Right renal cortex interstitium (tissue), 3 donors: ENCODE data around the gene TESK2. TPM values are rescaled to one million over a fixed set of nuclear protein-coding genes. Genes with fewer than 3 reads are reported as not detected.
"Not testable (repeated sequence)": the region's sequence is repeated elsewhere in the genome, so short reads cannot be mapped to it uniquely, and the experiment has no call there.

Experiments used
- DNase-seq, 3 donors: peaks; one replicate each; pipeline ENCODE4 v3.0.0-alpha.2; 2013; ENCODE audit warnings: low read depth in 3 of 3, low spot score in 2 of 3
- polyA plus RNA-seq, 3 donors: library from polyadenylated mRNA; unstranded; fragments of 120-200 nt; gene quantifications; one replicate each; pipeline ENCODE4 v1.2.1, GENCODE V29; 2013; ENCODE audit not compliant: insufficient read length in 3 of 3

The TESK2 gene
- polyA plus RNA-seq, 3 donors, result 6.1 to 7.8 (median 6.5) TPM

DNA sequence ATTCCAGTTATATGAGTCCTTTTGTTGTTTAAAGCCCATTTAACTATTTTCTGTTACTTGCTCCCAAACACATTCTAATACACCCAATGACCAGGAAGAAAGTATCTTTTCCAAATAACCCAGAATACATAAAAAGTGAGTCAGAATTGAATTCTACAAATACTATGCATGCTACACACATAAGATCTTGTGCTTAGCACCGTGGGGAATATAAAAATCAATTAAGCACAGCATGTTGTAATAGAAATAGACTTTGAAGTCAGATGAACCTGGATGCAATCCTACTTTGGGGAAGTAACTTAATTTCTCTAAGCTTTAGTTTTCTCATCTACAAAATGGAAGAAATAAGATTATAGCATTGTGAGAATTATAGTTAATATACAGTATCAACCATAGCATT is 110.2 kb downstream of the TESK2 start:
- no peak for DNase-seq

DNA sequence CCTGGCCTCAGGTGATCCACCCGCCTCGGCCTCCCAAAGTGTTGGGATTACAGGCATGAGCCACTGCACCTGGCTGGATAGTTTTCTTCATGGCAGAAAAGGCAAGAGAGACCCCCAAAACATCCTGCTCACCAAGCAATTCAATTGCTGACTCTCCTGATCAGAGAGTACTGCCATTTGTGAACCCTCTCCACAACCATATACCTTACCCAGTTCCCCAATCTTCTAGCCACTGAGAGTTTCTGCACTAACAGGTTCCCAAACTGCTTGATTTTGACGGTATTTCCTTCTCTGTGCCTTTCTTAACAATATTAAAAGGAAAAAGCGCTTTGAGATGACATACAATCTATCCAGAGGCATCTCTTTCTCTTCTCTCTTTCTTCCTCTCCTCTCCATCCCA is 110.8 kb downstream of the TESK2 start:
- DNase-seq, result no peak

DNA sequence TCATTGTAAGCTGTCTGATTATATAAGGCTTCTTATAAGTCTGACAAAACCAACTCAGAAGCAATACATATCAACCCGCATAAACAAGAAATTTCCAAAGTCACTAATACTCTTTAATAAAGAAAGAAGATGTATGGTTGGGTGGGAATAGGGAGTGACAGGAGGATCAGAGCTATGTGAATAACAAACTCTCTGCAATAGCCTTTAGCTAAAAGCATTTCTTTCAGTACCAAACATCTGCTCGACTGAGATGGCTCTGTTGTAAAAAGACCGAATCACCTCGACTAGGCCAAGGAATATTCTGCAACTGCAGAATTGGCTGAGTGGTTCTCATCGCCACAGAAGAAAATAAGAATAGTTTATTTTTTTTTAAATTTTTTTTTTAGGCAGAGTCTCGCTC is 111.4 kb downstream of the TESK2 start:
- no peak for DNase-seq

DNA sequence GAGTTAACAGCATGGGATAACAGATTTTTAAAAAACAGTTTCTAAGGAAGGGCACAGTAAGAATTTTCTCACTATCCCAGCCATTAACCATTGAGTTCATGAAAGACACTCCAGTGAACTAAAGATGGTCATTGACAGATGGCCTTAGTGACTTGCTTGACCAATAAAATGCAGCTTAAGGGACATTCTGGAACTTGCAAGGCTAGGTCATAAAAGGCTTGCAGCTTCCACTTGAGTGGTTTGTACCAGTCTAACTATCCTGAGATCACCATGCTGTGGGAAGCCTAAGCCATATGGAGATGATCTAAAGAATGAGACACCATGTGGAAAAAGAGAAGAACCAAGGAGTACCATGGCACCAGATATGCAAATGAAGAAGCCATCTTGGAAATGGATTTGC is 112.8 kb downstream of the TESK2 start:
- no peak for DNase-seq

DNA sequence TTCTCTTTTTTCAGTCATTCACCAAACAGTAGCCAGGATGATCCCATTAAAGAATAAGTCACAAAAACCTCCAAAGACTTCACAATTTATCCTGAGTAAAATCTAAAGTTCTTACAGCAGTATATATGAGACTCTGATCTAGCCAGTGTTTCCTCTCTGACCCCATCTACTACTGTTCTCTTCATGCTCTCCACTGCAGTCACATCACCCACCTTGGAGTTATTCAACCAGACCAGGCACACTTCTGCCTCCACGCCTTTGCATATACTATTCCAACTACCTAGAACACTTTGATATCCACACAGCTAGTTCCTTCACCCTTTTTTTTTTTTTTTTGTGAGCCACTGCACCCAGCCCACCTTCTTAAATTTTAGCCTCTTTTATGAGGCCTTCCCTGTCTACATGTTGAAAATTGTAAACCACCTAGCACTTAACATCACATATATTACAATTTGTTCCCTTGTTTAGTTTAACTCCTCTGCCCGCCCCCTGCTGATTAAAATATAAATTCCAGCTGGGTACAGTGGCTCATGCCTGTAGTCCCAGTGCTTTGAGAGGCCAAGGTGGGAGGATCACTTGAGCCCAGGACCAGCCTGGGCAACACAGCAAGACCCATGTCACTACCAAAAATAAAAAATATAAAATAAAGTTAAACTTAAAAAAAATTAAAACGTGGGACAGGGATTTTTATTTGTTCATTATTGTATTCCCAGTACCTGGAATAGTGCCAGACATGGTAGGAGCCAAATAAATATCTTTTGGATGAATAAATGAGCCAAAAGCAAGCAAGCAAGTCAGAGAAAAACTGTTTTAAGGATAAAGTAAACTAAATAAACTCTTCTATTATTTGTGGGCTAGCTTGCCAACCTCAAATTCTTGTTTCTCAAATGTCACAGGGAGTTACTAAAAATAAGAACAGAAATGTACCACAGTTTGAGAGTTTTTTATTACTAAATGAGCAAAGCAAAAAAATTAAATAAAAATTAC is 115.6 kb downstream of the TESK2 start:
- DNase-seq, result no peak

DNA sequence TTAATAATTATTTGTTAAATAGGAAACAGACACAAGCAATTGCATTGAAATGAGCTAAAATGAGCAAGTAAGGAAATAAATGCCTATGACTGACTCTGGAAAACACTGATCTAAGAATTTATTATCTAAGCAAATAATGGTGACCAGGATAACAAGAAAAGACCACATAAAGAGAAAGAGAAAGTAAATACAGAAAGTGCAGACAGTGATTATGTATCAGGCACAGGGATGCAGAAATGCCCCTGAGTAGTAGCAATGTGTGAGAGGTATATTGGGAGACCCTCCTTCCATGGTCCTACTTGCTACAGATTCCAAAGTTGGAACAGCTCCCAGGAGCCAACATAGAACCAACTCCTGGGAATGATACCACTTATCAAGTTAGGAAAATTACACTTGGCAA is 117.4 kb downstream of the TESK2 start:
- no peak for DNase-seq

DNA sequence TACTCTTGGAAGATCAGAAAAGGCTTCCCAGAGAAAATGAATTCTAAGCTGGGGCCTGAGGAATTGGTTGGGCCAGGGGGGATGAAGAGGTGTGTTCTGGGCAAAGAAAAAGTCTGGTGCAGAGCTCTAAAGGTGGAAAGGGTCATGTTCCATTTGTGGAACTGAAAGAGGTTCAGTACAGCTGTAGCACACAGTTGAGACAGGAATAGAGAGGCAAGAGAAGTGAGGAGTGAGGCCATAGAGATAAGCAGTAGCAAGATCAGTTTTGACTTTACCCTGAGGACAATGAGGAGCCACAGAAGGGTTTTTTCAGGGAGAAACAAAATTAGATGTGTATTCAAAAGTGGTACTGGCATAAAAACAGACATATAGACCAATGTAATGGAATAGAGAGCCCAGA is 120.4 kb downstream of the TESK2 start:
- no peak for DNase-seq

DNA sequence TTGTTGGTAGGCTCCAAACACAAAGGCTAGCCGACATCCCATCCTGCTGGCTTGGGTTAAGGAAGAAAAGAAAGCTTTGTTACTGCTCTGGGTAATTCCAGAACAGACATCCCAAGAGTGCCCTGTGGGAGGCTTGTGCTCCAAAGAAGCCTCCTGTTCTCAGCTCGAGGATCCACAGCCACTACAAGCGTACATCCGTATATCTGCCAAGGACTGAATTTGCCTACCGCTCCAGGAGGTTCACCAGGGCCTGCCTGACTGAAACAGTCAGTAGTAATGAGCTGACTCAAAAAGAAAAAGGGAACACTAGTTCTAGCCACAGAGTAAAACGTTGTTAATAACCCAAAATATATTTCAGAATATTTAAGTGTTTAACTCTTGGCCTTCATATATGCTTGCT is 125.9 kb downstream of the TESK2 start:
- DNase-seq, result no peak

DNA sequence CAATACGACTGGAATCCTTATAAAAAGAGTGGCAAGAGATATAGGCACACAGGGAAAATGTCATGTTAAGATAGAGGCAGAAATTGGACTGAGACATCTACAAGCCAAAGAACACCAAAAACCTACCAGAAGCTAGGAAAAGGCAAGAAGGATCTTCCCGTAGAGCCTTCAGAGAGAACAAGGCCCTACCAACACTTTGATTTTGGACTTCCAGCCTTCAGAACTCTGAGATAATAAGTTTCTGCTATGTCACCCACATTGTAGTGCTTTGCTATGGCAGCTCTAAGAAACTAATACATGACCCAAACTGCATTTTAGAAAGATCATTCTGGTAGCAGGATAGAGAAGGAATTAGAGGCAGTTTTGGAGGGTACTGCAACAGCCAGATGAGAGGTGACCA is 126.7 kb downstream of the TESK2 start:
- DNase-seq, result no peak

DNA sequence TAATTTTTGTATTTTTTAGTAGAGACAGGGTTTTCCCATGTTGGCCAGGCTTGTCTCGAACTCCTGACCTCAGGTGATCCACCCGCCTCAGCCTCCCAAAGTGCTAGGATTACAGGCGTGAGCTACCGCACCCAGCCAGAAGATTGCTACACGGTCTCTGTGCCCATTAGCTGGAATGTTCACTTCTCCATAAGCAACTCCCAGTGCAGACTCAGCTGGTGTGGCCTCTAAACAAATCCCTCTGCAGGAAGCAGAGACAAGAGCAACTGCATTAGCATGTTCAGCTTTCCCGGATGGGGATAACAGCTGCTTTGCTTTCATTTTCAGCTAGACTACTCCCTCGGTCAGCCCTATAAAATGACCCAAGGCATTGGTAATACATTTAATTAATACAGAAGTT is 130.0 kb downstream of the TESK2 start:
- not testable (repeated sequence) for DNase-seq

DNA sequence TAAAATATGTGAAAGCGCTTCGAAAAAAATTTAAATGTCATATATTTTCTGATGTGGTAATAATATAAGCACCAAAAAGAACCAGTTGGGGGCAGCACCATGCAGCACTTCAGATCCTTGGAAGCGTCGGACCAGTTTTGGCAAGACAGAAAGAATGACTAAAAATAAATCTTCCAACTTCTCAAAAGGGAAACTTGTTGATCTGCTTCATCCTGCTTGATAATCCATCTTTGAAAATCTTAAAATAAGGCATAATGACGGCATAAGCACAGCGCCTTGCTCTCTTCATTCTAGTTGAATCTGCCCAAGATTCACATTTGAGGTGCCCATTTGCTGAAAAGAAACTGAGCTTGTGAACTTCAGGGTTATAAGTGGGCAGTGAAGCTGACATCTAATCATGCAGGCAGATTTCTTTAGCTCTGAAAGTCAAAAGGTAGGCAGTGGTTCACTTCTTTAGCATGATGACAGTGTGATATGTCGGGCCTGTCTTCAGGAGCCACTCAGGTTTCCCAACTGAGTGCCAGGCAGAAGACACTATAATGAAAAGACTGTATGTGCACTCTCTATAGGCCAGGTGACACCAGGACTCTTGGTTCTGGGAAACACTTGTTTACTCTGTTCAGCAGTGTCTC is 131.0 kb downstream of the TESK2 start:
- DNase-seq, result peak in 2 of 3 donors; percentile 25 to 32

DNA sequence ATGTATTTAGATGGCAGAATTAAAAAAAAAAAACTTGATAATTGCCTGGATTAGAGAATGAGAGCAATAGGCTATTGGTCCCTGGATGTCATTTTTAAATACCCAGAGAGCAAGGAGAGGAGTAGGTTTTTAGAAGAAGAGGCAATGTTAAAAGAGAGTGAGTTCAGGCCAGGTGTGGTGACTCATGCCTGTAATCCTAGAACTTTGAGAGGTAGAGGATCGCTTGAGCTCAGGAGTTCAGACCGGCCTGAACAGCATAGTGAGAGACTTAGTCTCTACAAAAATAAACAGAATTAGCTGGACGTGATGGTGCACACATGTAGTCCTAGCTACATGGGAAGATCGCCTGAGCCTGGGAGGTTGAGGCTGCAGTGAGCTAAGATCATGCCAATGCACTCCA is 134.8 kb downstream of the TESK2 start:
- DNase-seq, result no peak

DNA sequence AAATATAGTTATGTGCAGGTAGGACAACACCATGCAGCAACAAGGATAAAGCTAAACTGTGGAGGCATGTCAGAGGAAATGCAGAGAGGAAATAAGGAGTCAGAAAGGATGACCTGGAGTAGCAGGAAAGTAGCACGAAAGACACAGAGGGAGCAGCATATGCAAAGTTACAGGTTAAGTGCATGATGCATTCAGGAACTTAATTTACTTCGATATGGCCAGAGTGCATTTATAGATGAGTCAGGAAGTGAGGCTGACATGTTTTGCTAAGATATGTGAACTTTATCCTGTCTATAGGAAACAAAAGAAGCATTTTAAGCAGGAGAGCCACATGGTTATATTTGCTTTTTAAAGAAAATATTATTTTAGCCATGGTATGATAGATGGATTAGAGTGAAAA is 135.3 kb downstream of the TESK2 start:
- no peak for DNase-seq

DNA sequence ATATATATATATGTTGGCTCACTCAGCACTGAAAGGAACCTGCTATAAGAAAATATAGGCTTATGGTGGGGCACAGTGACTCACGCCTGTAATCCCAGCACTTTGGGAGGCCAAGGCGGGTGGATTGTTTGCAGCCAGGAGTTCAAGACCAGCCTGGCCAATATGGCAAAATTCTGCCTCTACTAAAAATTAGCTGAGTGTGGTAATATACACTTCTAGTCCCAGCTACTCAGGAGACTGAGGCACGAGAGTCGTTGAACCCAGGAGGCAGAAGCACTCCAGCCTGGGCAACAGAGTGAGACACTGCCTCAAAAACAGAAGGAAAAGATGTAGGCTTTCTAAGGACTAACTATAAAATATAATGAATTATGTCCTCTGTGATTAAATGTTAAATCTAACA is 136.1 kb downstream of the TESK2 start:
- DNase-seq, result no peak

DNA sequence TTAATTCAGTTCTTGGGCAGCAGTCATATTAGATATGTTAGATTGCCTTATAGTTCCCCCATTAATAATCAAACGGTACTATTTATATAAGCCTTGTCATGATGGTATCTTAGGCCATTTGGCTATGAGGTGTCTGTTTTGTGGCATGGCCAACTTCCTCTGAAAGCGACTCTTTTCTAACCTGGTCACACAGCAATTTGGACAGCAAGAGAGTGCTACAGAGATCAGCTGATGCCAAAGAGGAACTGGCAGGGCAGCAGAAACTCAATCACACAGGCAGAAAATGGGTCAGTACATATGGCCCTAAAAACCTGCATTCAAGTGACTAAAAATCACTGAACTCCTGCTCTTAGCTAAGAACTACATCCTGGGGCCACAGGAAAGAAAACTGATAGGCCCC is 137.3 kb downstream of the TESK2 start:
- DNase-seq, result no peak

DNA sequence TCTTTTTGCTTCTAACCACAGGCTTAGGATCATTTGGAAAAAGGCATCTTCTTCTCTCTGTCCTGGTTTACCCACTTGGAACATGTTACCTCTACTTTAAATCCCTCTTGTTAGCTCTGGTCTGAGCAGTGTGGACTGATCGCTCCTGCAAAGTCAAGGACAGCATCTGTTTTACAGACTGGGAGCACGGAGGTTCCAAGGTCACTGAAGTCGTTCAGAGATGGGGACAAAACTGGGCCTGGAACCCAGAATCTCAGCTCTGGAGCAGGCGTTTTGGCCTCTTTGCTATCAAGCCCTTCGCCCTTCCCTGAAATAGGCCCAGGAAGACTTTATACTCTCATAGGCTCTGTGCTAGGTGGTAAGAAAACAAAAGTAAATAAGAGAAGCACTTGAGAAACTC is 139.5 kb downstream of the TESK2 start:
- no peak for DNase-seq

DNA sequence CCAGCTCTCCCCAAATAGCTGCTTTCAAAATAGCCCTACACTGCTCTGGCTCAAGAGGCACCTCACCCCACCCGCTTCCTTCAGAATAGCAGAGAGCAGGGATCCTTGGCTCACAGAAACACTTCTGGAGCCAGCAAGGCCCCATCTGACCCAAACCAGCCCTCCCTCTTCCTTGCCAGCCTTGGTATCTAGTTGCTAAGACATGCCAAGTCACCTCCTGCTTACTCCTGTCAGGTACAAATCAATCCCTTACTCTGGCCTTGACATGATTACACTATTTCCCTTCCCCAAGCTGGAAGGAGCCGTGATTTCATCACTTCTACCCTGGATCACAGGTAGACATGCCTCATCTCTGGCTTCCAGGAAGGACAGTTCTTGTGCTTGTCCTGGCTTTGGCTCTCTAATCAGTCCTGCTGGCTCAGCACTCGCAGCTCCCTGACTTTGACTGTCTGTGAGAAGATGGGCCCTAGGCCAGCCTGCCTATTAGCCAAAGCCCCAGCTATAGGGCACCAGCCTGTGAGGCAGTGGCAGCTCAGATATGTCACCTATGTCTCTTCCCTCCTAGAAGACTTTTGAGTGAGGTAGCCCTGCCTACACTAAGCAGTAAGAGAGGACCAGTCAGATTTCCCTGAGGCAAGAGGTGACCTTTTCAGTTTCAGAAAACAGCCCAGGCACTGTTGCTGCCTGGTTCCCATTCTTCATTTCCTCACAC is 141.8 kb downstream of the TESK2 start:
- no peak for DNase-seq

DNA sequence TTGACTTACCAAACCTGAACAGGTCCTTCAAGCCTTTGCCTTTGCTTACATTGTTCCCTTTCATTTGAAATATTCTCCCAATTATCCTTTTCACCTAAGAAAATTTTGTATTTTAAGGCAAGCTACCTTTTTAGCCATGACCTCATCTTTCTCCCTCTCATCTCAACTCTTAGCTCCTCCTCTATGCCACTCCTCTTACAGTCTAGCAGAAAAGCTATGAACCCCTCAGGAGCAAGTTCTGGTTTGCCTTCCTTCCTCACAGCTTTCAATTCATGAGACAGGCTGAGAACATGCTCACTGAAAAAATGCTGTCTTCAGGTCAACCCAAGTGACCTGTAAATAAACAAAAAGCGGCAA is 142.4 kb downstream of the TESK2 start:
- no peak for DNase-seq

DNA sequence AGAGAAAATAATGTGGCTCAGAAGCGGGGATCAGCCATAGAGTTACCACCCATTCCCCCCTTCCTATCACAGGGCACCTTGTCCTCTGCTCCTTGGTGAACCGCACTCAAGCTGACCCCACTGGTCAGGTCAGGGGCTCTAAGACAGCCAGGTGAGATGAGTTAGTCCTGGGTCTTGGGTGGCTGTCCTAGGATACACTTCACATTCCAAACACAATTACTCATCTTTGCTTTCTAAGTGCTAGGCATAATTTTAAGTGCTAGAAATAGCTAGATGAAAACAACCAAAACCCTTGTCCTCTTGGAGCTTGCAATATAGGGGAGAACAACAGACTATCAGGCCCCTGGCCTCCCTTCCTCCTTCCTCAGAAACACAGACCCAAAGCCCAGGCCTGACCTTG is 142.9 kb downstream of the TESK2 start:
- no peak for DNase-seq

DNA sequence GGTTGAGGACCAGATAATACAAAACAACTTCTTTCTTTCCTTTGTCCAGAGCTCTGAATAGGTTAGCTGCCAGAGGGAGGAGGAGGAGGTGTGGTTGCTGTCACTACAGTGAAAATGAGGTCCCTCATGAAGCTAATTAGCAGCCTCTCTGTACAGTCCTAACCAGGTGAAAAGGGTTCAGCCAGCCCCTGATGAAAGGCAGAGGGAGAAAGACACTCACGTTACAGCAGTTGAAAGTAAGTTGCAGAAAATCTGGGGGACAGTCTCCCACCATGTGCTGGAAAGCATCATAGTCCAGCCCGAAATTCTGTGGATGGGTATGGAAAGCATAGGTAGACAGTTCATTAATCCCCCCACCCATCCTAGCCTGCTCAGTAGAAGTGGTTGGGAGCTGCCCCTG is 144.5 kb downstream of the TESK2 start:
- no peak for DNase-seq

DNA sequence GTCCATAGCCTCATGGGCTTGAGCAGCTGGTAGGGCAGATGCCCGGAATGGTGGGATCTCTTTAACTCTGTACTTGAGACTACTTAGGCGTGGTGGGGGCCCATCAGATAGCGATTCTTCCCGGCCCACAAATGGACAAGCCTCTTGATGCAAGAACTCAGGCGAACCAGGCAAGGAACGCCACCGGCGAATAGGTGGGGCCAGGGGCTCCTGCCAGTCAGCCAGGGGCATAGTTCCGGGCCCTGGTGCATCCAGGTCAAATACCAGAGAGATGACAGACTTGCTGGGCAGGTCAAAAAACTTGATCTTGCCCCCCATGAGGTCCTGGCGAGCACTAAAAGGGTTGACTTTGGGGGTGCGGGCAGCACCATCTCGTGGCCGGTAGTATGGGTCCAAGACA is 145.9 kb downstream of the TESK2 start:
- no peak for DNase-seq

DNA sequence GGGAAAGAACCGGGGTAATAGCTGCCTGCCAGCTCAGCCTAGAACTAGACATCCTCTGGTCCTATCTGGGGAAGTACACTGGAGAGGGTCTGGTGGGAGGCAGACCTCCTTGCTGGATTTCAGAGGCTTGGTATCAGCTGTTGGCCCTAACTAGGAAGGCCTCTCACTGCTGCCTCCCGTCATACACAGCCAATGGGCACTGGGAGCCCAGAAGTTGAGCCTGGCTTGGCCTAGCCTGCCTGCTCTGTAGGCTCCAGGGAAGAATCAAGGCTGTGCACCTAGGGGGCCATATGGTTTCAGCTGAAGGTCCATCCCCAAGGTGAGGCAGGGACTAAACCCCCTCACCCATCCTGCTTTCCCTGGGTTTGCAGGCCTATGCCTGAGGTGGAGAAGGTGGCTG is 146.5 kb downstream of the TESK2 start:
- no peak for DNase-seq
